Chondrocyte (in vitro differentiated cells): ENCODE results near the gene COL25A1. TPM values are rescaled to one million over a fixed set of nuclear protein-coding genes. Genes with fewer than 3 reads are reported as not detected.

Experiments used
- DNase-seq: peaks from one replicate; pipeline ENCODE4 v3.0.0; 2021; ENCODE audit warnings: mixed read lengths, low spot score
- H3K27ac Mint-ChIP-seq: one replicate; pipeline ENCODE4 v1.8.0; 2021; ENCODE audit warnings: mild to moderate bottlenecking, moderate library complexity, mixed read lengths; ENCODE audit not compliant: unreplicated experiment
- H3K27me3 Mint-ChIP-seq: 2 replicates; pipeline ENCODE4 v1.8.0; 2021; ENCODE audit warnings: low read depth, mixed read lengths
- H3K36me3 Mint-ChIP-seq: 2 replicates; pipeline ENCODE4 v1.8.0; 2021; ENCODE audit warnings: low read depth, mixed read lengths
- H3K4me1 Mint-ChIP-seq: 2 replicates; pipeline ENCODE4 v1.8.0; 2021; ENCODE audit warnings: low read depth, mild to moderate bottlenecking, mixed read lengths
- H3K4me3 Mint-ChIP-seq: one replicate; pipeline ENCODE4 v1.8.0; 2021; ENCODE audit warnings: mild to moderate bottlenecking, moderate library complexity, mixed read lengths; ENCODE audit not compliant: unreplicated experiment
- H3K9me3 Mint-ChIP-seq: 2 replicates; pipeline ENCODE4 v1.8.0; 2021; ENCODE audit warnings: low read depth, mixed read lengths
- CTCF ChIP-seq: fragments of 200-600 bp; sonication (generic); IDR thresholded peaks from 2 replicates; pipeline ENCODE4 v1.5.0; 2021; ENCODE audit warnings: antibody characterized with exemption, mild to moderate bottlenecking, moderate library complexity
- total RNA-seq: library from RNA; stranded (reverse); gene quantifications from 3 replicates; pipeline ENCODE4 v1.2.1, GENCODE V29; 2021

Gene COL25A1
- total RNA-seq, 1 donor from 2014 or later, result 0.45 TPM

- no peaks in the 10 kb centered on the region for H3K36me3 Mint-ChIP-seq
- no peak overlapping the region for H3K27ac Mint-ChIP-seq
- peaks cover 5% of the 10 kb centered on the region for H3K4me1 Mint-ChIP-seq
- no peak overlapping the region for H3K4me3 Mint-ChIP-seq
- no peak for TF ChIP-seq CTCF
- H3K9me3 Mint-ChIP-seq, result no peaks in the 10 kb centered on the region
- H3K27me3 Mint-ChIP-seq, result no peaks in the 10 kb centered on the region
- DNase-seq, result no peak
Measured at GRCh38 chr4:109229028-109229427, 73.4 kb downstream of the COL25A1 start.

GRCh38 chr4:109218288-109218687 is 84.2 kb downstream of the COL25A1 start:
- H3K27ac Mint-ChIP-seq, result no peak overlapping the region
- no peak overlapping the region for H3K4me3 Mint-ChIP-seq
- H3K27me3 Mint-ChIP-seq, result no peaks in the 10 kb centered on the region
- H3K9me3 Mint-ChIP-seq, result no peaks in the 10 kb centered on the region
- TF ChIP-seq CTCF, result no peak
- H3K36me3 Mint-ChIP-seq, result no peaks in the 10 kb centered on the region
- H3K4me1 Mint-ChIP-seq, result peaks cover 14% of the 10 kb centered on the region
- DNase-seq, result no peak

GRCh38 chr4:109216085-109216696 is 86.3 kb downstream of the COL25A1 start:
- no peaks in the 10 kb centered on the region for H3K36me3 Mint-ChIP-seq
- H3K4me1 Mint-ChIP-seq, result peaks cover 16% of the 10 kb centered on the region
- no peak overlapping the region for H3K4me3 Mint-ChIP-seq
- no peak for DNase-seq
- H3K27ac Mint-ChIP-seq, result no peak overlapping the region
- no peak for TF ChIP-seq CTCF
- no peaks in the 10 kb centered on the region for H3K27me3 Mint-ChIP-seq
- no peaks in the 10 kb centered on the region for H3K9me3 Mint-ChIP-seq

GRCh38 chr4:109215506-109215905 is 87.0 kb downstream of the COL25A1 start:
- no peak overlapping the region for H3K27ac Mint-ChIP-seq
- no peak for TF ChIP-seq CTCF
- DNase-seq, result no peak
- no peaks in the 10 kb centered on the region for H3K27me3 Mint-ChIP-seq
- H3K4me3 Mint-ChIP-seq, result no peak overlapping the region
- H3K36me3 Mint-ChIP-seq, result no peaks in the 10 kb centered on the region
- peaks cover 16% of the 10 kb centered on the region for H3K4me1 Mint-ChIP-seq
- H3K9me3 Mint-ChIP-seq, result no peaks in the 10 kb centered on the region

- no peaks in the 10 kb centered on the region for H3K27me3 Mint-ChIP-seq
- no peak for TF ChIP-seq CTCF
- H3K36me3 Mint-ChIP-seq, result no peaks in the 10 kb centered on the region
- H3K9me3 Mint-ChIP-seq, result no peaks in the 10 kb centered on the region
- DNase-seq, result no peak
- H3K4me1 Mint-ChIP-seq, result peaks cover 16% of the 10 kb centered on the region
- H3K27ac Mint-ChIP-seq, result no peak overlapping the region
- H3K4me3 Mint-ChIP-seq, result no peak overlapping the region
Measured at GRCh38 chr4:109214622-109215301, 87.7 kb downstream of the COL25A1 start.
